GM12865 (cell line): ENCODE results near the gene SLC2A14.
"Not testable (repeated sequence)": the region's sequence is repeated elsewhere in the genome, so short reads cannot be mapped to it uniquely, and the experiment has no call there.

Experiments
- DNase-seq: peaks from one replicate; pipeline ENCODE4 v3.0.0; 2010; ENCODE audit warnings: low read depth
- H3K4me3 ChIP-seq: 2 replicates; pipeline ENCODE4 v1.5.1; 2011; ENCODE audit warnings: mild to moderate bottlenecking, low read depth, low read length, control low read depth
- TF ChIP-seq, protein P1 (sequence below): IDR thresholded peaks from 2 replicates; pipeline ENCODE4 v1.5.1; 2011; ENCODE audit warnings: low read length, control low read depth, low read depth, inconsistent platforms; ENCODE audit not compliant: insufficient read depth; ENCODE audit errors: missing control alignments

Gene SLC2A14

DNA sequence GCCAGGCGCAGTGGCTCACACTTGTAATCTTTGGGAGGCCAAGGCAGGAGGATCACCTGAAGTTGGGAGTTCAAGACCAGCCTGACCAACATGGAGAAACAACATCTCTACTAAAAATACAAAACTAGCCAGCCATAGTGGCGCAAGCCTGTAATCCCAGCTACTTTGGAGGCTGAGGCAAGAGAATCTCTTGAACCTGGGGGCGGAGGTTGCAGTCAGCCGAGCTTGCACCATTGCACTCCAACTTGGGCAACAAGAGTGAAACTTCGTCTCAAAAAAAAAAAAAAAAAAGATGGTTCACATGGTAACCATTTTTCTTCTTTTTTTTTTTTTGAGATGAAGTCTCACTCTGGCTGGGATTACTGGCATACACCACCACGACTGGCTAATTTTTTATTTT is 35.3 kb downstream of the SLC2A14 start:
- no peak for DNase-seq
- TF ChIP-seq, protein P1, sequence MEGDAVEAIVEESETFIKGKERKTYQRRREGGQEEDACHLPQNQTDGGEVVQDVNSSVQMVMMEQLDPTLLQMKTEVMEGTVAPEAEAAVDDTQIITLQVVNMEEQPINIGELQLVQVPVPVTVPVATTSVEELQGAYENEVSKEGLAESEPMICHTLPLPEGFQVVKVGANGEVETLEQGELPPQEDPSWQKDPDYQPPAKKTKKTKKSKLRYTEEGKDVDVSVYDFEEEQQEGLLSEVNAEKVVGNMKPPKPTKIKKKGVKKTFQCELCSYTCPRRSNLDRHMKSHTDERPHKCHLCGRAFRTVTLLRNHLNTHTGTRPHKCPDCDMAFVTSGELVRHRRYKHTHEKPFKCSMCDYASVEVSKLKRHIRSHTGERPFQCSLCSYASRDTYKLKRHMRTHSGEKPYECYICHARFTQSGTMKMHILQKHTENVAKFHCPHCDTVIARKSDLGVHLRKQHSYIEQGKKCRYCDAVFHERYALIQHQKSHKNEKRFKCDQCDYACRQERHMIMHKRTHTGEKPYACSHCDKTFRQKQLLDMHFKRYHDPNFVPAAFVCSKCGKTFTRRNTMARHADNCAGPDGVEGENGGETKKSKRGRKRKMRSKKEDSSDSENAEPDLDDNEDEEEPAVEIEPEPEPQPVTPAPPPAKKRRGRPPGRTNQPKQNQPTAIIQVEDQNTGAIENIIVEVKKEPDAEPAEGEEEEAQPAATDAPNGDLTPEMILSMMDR: no peak
- no peak overlapping the region for H3K4me3 ChIP-seq

GRCh38 chr12:7835766-7836165 is 36.9 kb downstream of the SLC2A14 start:
- TF ChIP-seq, protein P1: no peak
- no peak overlapping the region for H3K4me3 ChIP-seq
- DNase-seq: no peak

GRCh38 chr12:7835116-7835515 is 37.6 kb downstream of the SLC2A14 start:
- TF ChIP-seq, protein P1: no peak
- H3K4me3 ChIP-seq: no peak overlapping the region
- DNase-seq: no peak

GRCh38 chr12:7834701-7835100 is 38.0 kb downstream of the SLC2A14 start:
- DNase-seq: no peak
- TF ChIP-seq, protein P1: no peak

GRCh38 chr12:7833831-7834230 is 38.9 kb downstream of the SLC2A14 start:
- TF ChIP-seq, protein P1: no peak
- H3K4me3 ChIP-seq: no peak overlapping the region
- no peak for DNase-seq

More at GRCh38 chr12:7834701-7835100, 38.0 kb downstream of the SLC2A14 start:
- no peak overlapping the region for H3K4me3 ChIP-seq

GRCh38 chr12:7833201-7833600 is 39.5 kb downstream of the SLC2A14 start:
- H3K4me3 ChIP-seq, DNase-seq: not testable (repeated sequence)

GRCh38 chr12:7832059-7832696 is 40.5 kb downstream of the SLC2A14 start:
- no peak overlapping the region for H3K4me3 ChIP-seq
- DNase-seq: peak; percentile 46
- TF ChIP-seq, protein P1: peak; percentile 36

- H3K4me3 ChIP-seq, DNase-seq: not testable (repeated sequence)
These were observed 43.0 kb downstream of the SLC2A14 start for GRCh38 chr12:7829737-7830136.

DNA sequence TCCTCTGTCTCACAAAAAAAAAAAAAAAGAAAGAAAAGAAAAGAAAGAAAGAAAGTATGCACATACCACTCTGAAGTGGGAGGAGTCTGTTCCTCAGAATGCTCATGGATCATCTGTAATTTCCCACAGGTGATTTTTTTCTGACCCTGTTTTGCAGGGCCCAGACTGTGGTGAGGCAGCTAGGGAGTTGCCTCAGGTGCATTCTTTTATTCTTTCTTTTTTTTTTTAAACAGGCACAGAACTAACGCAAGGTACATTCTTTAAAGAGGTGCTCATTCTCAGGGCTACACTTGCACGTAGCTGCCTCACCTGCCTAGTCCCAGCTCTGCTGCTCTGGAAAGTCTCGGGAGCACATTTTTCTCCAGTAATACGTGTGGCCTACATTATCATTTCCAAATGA is 47.0 kb downstream of the SLC2A14 start:
- not testable (repeated sequence) for DNase-seq, H3K4me3 ChIP-seq
